GM18858 (cell line): ENCODE measurements around the gene ZNF775.
A peak's percentile ranks its signal among the peaks of the same experiment; 100 is the strongest.

Source experiments
- ATAC-seq: cut with Tn5 transposase; IDR thresholded peaks from one replicate; pipeline ENCODE4 v1.9.1; 2021; ENCODE audit not compliant: unreplicated experiment

Gene ZNF775

DNA sequence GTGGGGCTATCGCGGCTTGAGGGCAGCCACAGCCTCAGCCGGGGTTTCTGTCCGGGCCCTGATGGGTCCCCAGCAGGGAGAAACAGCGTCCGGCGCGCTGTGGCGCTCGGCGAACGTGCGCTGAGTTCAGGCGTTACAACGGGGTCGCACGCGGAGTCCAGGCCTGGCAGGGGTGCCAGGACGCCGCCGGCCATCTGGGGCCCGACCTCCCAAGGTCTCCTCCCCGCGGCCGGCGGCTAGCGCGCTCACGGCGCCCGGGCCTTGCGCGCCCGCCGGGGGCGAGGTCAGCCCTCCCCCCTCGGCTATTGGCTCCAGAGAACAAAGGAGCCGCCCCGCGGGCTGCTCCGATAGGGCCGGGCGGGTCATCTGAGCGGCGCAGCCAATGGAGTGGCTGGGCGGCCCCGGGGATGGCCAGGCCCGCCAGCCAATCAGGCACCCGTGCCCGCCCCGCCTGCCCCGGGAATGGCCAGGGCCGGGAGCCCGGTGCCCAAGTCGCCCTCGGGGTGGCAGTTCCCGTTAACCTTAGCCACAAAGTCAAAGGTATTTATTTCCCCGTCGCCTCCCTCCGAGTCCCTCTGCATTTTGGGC is at the start of gene ZNF775:
Gene ZNF775, plus strand, starts transcription at position 478 of the 588 bp plus-strand sequence. CDS start 9,141 bp downstream, outside the sequence.
- ATAC-seq = peak; percentile 69

DNA sequence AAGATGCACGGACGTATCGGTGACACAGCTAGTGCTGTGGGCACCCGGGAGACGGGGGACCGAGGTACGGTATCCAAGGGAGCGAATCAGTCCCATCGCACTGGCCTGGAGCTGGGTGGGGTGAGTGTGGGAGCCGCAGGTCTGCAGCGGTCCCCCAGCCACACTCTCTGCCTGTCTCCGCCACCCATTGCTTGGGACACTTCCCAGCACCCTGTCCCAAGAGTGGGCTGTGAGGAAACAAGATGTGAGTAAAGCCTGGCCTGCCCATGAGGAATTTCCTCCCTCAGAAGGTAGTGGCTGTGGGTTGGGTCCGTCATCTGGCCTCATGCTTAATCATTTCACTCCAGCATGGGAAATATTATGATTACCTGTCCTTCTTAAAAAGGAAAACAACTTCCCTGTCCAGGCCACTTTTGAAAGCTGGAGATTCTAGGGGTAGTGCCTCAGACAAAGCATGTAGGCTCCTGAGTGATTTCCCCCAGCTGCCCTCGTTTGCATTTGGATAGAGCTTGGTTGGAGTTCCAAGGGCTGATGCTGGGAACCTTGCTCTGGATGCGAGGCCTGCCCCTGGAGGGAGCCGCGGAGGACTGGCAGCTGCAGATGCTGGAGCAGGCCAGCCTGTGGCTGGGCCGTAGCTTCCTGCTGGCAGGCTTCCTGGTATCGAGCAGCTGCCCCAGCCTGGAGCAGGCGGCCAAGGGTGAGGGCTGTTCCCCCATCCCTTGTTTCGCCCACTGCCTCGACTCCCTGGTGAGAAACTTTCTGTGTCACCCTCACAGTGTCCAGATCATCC is 49.6 kb upstream of the ZNF775 start:
- ATAC-seq = no peak

DNA sequence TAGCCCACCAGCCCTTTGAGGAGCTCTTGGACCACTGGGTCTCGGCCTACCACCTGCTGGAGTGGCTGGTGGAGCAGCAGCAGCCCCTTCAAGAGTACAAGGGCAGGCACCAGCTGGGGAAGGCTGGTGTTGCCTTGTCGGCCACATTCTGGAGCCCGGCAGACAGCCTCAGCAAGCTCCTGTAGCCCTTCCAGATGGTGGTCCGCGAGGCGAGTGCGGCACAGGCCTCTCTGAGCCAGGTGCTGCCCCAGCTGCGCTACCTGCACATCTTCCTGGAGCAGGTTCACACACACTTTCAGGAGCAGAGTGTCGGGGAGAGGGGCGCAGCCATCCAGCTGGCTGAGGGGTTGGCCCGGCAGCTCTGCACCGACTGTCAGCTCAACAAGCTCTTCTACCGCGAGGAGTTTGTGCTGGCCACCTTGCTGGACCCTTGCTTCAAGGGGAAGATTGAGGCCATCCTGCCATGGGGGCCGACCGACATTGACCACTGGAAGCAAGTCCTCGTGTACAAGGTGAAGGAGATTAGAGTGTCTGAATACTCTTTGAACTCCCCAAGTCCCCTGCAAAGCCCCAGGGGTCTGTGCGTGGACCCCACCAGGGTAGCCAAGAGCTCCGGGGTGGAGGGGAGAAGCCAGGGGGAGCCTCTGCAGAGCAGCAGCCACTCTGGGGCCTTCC is 48.8 kb upstream of the ZNF775 start:
- no peak for ATAC-seq

DNA sequence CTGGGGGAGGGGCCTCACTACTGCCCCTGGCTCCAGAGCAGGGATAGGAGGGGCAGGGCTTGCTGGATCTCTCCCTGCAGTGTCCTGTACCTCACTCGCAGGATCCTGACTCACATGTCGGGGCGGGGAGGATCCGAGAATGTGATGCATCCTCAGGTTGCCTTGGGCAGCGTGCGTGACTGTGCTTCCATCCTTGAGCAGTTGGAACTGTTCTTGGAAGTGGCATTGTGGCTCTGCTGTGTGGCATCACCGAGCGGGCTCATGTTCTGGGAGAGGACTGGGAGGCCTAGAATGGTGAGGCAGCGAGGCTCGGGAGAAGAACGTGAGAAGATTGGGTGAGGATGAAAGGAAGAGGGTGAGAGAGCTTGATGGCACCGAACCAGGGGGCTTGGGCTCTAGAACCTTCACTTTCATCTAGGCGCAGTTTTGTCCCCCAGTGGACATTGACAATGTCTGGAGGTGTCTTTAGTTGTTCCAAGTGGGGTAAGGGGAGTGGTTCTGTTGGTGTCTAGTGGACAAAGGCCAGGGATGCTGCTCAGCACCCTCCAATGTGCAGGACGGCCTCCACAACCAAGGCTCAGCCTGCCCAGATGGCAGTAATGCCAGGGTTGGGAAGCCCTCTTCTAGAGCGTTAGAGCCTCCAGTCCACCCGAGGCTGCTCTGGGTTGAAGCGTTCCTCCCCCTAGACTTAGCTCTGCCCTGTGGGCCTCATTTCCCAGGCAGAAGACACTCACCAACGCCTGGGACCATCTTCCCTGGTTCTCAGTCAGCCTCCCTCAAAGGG is 46.1 kb upstream of the ZNF775 start:
- ATAC-seq = no peak

DNA sequence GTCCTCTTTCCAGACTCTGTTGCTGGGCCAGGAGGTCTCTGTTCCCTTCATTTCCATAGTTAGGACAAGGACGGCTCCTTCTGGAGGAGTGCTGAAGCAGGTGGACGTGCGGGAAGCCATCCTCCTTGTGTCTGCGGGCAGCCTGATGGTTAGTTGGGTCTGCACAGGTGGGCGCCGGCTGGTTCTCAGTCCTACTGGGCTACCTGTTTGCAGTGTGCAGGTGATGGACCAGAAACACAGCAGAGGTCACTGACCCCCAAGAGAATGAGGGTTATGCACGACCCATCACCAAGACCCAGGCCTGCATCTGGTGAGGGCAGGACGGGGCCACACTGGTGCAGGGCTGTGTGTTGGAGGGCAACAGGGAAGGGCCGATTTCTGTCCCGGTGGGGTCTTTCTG is 45.5 kb upstream of the ZNF775 start:
- no peak for ATAC-seq

DNA sequence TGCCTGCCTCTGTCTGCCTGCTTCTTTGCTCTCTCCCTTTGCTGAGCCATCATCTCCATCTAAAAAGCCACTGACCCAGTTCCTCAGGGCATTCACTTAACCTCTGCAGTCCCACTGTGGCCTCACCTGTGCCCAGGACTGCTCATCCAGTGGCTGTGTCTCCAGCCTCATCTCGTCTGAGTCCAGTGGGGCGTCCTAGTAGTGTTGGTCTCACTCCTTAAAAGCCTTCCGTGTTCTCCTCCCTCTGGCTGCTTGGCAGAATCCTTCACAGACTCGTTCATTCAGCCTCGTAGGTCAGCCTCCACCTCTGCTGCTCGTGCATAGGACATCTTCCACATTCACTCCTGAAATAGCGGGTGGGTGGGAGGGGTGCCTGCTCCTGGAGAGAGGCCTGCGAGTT is 45.0 kb upstream of the ZNF775 start:
- no peak for ATAC-seq

DNA sequence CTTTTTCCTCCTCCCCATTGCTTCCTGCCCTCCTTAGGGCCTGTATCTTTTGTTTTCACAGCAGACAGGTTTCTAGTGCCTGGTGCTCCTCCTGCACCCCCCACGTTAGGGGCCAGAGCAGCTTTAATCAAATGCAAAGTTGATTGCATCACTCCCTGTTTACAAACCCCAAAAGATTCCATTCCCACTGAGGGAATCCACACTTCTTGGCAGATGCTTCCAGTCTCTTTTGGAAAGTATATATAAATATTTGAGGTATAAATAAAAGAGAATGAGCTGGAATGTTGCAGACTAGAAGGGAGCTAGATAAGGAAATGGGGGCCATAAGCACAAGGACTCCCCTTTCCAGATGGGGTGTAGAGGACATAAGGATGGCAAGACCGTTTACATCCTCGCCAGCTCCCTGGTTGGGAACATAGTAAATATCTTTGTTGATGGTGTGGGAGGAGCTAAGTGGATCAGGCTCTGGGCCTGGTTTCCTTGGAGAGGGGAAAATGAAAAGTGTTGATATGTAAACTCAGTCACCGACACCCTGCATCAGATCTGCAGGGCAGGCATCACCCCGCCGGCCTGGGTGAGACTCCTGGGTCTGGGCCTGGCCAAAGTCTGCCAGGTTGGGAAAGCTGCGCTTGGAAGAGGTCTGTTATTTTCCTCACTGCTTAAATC is 43.9 kb upstream of the ZNF775 start:
- no peak for ATAC-seq

DNA sequence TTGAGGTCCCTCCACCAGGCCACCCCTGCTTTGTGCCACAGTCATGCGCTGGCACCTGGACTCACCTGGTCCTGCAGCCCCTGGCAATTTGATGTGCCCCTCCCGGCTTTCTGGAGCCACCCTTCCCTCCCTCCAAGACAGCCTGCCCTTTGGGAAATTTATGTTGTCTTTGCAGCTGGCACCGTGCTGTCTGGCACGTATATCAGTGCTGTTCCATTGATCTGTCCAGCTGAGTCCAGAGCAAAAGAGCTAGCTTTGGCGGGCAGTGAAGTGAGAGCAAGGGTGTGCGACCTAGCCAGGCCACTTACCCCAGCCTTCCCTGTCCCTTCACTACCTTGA is 43.4 kb upstream of the ZNF775 start:
- no peak for ATAC-seq

DNA sequence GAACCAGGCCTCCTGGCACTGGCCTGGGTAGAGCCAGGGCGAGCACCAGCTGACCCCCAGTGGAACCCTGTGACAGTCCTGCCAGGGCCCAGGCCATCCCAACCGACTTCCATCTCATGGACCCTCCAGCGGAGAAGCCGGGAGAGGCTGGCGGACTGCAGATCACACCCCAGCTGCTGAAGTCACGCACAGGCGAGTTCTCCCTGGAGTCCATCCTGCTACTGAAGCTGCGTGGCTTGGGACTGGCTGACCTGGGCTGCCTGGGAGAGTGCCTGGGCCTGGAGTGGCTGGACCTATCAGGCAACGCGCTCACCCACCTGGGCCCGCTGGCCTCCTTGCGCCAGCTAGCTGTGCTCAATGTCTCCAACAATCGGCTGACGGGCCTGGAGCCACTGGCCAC is 42.4 kb upstream of the ZNF775 start:
- ATAC-seq = no peak

DNA sequence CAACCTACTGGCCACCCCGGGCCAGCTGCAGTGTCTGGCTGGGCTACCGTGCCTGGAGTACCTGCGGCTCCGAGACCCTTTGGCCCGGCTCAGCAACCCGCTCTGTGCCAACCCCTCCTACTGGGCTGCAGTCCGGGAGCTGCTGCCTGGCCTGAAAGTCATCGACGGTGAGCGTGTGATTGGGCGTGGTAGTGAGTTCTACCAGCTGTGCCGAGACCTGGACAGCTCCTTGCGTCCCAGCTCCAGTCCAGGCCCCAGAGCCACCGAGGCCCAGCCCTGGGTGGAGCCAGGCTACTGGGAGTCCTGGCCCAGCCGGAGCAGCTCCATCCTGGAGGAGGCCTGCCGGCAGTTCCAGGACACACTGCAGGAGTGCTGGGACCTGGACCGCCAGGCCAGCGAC is 42.0 kb upstream of the ZNF775 start:
- no peak for ATAC-seq

DNA sequence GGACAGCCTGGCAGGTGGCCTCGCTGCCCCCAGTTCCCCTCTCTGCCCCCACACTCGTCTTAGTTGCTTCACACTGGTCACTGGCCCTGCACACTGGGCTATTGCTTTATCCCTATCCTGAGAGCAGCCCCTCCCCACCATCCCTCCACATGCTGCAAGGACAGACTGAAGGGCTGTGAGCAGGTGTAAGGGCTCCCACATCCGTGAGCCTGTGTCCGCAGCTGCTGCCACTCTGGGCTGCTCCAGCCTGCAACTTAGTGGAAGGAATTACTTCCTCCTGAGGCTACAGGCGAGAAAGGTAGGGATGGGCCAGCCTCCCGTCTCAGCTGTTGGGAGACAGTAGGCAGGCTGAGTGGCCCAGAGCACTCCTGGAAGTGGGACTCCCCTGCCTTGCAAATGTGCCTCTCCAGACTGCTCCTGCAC is 41.5 kb upstream of the ZNF775 start:
- no peak for ATAC-seq

DNA sequence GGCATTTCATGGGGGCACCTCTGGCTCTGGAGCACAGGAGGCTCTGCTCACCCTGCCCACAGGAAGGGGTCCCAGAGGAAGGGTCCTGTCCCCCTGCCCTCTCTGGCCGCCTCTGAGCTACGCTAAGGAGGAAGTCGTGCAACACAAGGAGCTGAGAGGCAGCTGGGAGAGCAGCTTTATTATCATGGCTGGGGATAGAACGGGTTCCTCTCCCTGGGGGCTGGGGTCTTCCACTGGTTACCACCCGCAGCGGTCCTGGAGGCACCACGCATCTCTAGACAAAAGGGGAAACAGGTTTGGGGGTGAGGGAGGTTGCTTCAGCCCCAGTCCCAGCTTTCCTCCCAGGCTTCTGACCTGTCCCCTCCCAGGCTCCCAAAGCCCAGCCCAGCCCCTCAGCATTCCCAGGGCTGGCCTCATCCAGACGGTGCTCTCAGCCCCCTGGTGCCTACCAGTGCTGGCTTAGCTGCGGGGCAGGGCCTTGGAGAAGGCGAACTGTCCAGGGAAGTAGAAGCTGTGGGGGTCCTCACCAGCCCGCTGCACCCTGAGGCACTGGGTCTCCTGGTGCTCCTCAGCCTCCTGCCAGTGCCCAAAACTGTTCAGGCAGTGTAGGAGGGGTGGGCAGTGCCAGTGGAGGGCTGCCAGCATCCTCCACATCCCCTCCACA is 40.8 kb upstream of the ZNF775 start:
- ATAC-seq = no peak

DNA sequence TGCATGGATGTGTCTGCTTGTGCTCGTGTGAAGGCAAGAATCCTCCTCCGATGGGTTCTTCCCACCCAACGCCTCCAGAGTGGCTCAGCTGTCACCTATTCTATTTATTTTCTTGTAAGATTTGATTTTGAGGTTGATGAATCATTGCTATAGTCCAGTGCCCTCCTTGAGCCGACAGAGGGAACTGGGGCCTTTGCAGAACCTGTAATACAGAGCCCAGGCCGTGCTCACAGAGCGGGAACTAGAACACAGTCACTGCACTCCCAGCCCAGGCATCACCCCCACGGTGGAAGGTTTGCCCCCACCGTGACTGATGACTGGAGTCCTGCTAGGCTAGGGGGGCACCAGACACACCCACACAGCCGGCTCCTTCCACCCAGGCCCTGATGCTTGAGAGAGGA is 39.7 kb upstream of the ZNF775 start:
- no peak for ATAC-seq

DNA sequence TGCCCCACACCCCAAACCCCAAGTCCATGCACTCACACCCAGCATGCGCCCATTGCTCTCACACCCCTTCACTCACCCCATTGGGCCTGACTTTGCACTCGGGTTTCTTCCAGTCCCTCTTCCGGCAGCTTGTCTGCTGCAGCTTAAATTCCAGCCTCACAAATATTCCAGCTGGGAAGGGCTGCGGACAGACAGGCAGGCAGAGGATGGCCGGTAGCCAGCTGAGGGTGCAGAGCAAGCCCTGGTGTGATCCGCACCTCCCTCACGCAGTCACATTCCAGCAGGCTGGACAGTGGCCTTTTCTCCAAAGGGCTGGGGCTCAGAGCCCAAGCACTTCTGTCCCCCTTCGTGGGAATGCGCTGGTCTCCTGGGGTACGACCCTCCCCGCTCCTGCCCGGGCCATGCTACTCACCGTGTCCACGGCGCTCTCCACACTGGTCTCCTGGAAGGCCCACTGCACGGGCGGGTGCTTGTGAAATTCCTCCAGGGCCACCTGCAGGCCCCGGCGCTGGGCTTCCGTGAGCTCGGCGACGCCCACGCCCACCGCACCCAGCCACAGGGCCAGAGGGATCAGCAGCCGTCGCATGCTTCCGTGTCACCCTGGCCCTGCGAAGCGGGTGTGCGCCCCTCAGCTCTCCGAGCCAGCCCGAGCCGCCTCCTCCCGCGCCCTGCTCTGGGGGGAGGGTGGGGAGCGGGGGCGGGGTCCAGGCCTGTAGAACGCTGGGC is 38.9 kb upstream of the ZNF775 start:
- ATAC-seq = no peak

DNA sequence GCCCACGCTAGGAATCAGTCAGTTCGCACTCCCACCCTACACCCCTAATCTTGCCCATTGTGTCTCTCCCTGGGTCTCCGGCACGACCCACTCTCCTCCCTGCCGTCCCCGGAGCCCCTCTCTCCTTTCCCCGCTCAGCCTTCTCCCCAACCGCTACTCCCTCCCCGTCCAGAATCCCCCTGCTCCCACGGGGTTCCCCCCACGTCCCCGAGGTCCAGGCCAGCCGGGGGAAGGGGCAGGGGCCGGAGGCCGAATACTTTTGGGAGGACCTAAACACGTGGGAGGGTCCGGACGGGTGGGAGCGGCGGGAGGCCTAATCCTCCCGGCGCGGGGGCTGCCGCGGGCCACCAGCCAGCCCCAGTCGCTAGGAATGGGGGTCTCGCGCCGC is 38.3 kb upstream of the ZNF775 start:
- ATAC-seq = no peak

DNA sequence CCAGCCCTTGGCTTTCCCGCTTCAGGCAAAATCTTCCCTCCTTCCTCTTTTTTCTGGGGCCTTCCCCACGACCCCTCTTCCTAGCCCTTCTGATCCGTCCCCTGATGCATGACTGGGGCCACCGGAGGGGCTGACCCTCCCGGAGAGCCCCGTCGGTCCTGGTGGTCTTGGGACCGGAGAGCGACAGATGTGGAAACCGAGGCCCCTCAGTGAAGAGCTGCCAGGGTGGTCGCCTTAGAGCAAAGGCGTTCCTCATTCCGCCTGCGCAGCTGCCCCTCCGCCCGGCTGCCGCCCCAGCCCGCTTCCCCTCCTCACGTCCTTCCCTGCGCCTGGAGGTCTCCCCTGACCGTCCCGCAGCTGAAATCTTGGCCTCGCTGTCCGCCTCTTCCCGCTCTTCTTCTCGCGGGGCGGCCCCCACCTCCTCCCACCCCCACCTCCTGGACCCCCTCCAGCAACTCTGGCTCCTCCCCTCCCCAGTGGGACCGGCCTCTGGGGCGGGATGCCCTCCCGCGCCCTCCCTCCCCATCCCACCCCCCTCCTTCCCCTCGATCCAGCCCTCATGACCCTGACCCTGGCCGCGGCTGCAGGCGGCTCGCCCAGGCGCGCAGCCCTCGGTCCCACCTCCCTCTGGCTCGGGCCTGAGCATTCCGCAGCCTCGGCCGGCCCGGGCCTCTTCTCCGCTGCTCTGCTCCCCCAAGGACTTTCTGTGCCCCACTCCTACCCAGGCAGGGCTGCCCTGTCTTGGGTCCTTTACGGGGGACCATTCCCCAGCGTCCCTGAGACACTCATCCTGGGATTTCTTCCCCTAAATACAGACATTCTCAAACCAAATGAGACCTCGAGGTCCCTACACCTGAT is 37.6 kb upstream of the ZNF775 start, which contains the start of gene RARRES2:
Gene RARRES2, minus strand, starts transcription at position 367 of the 858 bp plus-strand sequence. CDS start 1,020 bp downstream, outside the sequence.
- ATAC-seq = no peak

DNA sequence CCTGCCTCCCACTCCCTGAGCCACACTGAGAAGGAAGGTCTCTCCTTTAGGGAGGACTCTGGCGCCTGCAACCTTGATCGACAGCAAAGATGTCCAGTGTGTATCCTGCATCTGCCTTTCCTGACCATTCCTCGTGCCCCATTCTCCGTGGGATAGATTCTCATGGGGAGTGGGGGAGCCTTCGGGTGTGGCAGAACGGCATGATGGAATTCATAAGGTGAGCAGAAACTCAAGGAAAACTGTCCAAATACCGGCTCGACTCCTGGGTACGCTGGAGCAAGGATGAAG is 37.1 kb upstream of the ZNF775 start:
- no peak for ATAC-seq

DNA sequence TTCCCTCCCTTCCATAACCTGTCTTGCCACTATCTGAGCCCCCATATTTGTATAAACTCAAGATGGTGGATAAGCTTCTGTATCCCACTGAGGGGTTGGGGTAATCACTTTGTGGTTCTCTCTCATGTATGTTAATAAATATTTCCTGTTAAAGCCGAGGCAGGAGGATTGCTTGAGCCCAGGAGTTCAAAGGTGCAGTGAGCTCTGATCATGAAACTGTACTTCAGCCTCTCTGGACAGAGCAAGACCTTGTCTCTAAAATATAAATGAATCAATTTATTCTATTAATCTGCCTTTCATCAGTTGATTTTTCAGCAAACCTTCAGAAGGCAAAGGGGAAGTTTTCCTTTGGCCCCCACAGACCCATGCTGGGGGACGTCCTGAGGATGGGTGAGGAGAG is 35.9 kb upstream of the ZNF775 start:
- ATAC-seq = no peak

DNA sequence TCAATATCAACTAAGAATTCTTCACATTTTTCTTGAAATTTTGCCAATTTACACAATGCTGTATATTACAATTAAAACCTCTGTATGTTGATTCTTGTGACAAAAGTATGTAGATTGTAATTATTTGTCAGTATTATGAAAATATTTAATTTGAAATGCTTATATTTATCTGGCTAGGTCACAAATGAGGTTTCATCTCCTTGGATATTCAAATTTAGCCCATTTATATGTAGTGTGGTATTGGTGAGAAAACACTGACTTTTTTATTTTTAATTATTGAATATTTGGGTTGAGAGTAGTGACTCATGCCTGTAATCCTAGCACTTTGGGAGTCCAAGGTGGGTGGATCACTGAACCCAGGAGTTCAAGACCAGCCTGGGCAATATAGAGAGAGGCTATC is 34.8 kb upstream of the ZNF775 start:
- no peak for ATAC-seq
